ENCODE measurements around the gene ANKRD55. TPM values are rescaled to one million over a fixed set of nuclear protein-coding genes. Genes with fewer than 3 reads are reported as not detected.

ANKRD55 gene
- total RNA-seq, 6 donors from 2014 or later, result 0.23 to 1.7 (median 0.98) TPM; not detected in 1

GRCh38 chr5:56130664-56131063, 102.5 kb downstream of the ANKRD55 start:
- no peaks in the 10 kb centered on the region for H3K27me3 ChIP-seq
- no peak for TF ChIP-seq CTCF (IDR thresholded peaks at IDR 0.05)
- no peak for TF ChIP-seq EP300 (IDR thresholded peaks at IDR 0.05)
- TF ChIP-seq POLR2AphosphoS5 (IDR thresholded peaks at IDR 0.05), result no peak
- no peak for TF ChIP-seq POLR2A (IDR thresholded peaks at IDR 0.05)
- WGBS, 2 donors, result 94 to 100% methylated on average over 2 of the region's 2 CpGs
- H3K36me3 ChIP-seq, result no peaks in the 10 kb centered on the region
- H3K4me1 ChIP-seq, result peaks cover 0 to 10% (median 5%) of the 10 kb centered on the region in 4 donors
- ATAC-seq (ENCODE audit: low FRiP score in 2 of 2) (no peak), DNase-seq (no peak)
- no peak overlapping the region for H3K4me3 ChIP-seq
- H3K27ac ChIP-seq, result no peak overlapping the region
- H3K9me3 ChIP-seq, result no peaks in the 10 kb centered on the region

- Histone ChIP-seq H3K36me3 (no peaks in the 10 kb centered on the region), H3K27ac (no peak overlapping the region), H3K4me1 (peaks cover 6 to 20% (median 9%) of the 10 kb centered on the region in 4 donors), H3K4me3 (no peak overlapping the region), H3K27me3 (no peaks in the 10 kb centered on the region), H3K9me3 (no peaks in the 10 kb centered on the region)
- WGBS, 2 donors, result 91 to 93% methylated on average over 4 of the region's 4 CpGs
- DNase-seq, result no peak
- no peak for ATAC-seq (ENCODE audit: low FRiP score in 2 of 2)
- TF ChIP-seq EP300 (IDR thresholded peaks at IDR 0.05) (no peak), POLR2A (IDR thresholded peaks at IDR 0.05) (no peak), POLR2AphosphoS5 (IDR thresholded peaks at IDR 0.05) (no peak), CTCF (IDR thresholded peaks at IDR 0.05) (no peak)
Measured at GRCh38 chr5:56129288-56129687, 103.8 kb downstream of the ANKRD55 start.

- Histone ChIP-seq H3K4me3 (no peak overlapping the region), H3K27ac (peak overlapping the region in 1 of 4 donors; percentile 36), H3K9me3 (no peaks in the 10 kb centered on the region), H3K4me1 (peaks cover 10 to 29% (median 16%) of the 10 kb centered on the region in 4 donors), H3K36me3 (no peaks in the 10 kb centered on the region), H3K27me3 (no peaks in the 10 kb centered on the region)
- ATAC-seq (ENCODE audit: low FRiP score in 2 of 2) (no peak), DNase-seq (no peak)
- 28 to 49% methylated on average over 3 of the region's 3 CpGs for WGBS, 2 donors
- TF ChIP-seq CTCF (IDR thresholded peaks at IDR 0.05) (no peak), POLR2AphosphoS5 (IDR thresholded peaks at IDR 0.05) (no peak), POLR2A (IDR thresholded peaks at IDR 0.05) (no peak), EP300 (IDR thresholded peaks at IDR 0.05) (no peak)
Measured at GRCh38 chr5:56128113-56128512, 105.0 kb downstream of the ANKRD55 start.

DNA sequence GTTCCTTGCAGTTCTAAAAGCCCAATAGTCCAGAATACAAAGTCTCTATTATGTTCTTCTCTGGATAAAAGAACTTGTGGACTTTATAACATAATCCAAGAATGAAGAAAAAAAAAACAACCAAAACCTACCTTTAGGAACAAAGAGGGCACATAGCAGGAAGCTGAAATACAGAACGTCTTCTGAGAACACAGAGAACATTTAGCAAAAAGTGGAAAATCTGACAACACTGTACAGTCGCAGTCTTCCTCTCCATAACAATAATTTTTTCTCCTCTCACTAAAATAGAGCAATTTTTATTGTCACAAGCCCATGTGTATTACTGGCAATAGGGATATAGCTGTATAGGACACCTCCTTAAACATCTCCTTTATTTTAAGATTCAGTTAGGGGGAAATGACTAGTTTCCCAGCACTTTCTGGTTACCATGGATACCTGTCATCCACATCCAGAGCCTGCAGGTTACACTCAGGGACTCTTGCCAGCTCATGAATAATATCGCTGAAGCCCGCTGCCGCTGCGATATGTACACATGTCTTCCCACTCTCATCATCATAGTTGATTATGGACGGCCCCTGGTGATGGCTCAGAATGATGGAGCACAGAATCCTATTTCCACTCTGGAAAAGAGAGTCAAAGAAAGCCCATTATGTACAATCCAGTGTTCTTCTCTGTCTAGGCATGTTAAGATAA, 106.5 kb downstream of the ANKRD55 start:
- Histone ChIP-seq H3K4me3 (no peak overlapping the region), H3K27ac (no peak overlapping the region), H3K4me1 (peaks cover 18 to 34% (median 19%) of the 10 kb centered on the region in 4 donors), H3K36me3 (no peaks in the 10 kb centered on the region), H3K9me3 (no peaks in the 10 kb centered on the region), H3K27me3 (no peaks in the 10 kb centered on the region)
- WGBS, 2 donors, result 77 to 82% methylated on average over 7 of the region's 7 CpGs
- DNase-seq (no peak), ATAC-seq (ENCODE audit: low FRiP score in 2 of 2) (no peak)
- no peak for TF ChIP-seq POLR2AphosphoS5 (IDR thresholded peaks at IDR 0.05)
- no peak for TF ChIP-seq CTCF (IDR thresholded peaks at IDR 0.05)
- no peak for TF ChIP-seq EP300 (IDR thresholded peaks at IDR 0.05)
- TF ChIP-seq POLR2A (IDR thresholded peaks at IDR 0.05), result no peak
